Measurements from ENCODE around the gene MRPL22.
A peak's percentile ranks its signal among the peaks of the same experiment; 100 is the strongest.
"Not testable (repeated sequence)": the region's sequence is repeated elsewhere in the genome, so short reads cannot be mapped to it uniquely, and the experiment has no call there.

Gene MRPL22

GRCh38 chr5:154940772-154941620 is at the start of gene MRPL22:
Gene MRPL22, plus strand, starts transcription at chr5:154941073. Its CDS starts 38 bp downstream, at chr5:154941111.
- peak; percentile 96 for DNase-seq
- peak; percentile 67 for ATAC-seq

DNA sequence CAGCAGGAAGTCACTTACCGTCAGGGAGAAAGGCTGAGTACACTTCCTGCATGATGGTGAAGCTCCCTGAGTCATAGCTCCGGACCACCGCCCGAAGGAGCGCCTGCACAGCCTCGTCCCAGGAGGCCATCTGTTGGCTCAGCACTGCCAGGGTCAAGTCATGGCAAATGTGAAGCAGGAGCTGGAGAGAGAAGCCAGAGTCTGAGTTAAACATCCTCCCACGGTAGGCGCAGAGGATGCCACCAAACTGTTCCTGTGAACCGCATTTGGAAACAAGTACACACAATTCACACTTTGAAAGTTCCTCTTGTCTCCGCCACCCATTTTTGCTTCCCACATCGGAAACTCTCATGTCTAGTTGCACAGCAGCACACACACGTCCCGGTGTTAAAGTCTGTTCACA is 48.5 kb upstream of the MRPL22 start:
- ATAC-seq (no peak), DNase-seq (no peak)

DNA sequence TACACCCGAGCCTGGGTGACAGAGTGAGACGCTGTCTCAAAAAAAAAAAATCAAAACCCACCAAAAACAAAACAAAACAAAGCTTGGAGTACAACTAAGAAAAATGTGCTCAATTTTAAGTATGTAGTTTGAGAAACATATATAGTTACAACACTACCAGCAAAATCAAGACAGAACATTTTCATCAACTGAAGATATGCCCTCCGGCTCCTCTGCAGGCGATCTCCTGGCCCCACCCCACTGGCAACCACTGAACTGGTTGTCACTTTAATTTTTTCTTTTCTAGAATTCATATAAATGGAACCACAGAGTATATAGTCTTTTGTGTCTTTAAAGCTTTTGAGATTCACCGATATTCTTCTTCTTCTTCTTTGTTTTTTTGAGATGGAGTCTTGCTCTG is 47.5 kb upstream of the MRPL22 start:
- DNase-seq (no peak), ATAC-seq (no peak)

DNA sequence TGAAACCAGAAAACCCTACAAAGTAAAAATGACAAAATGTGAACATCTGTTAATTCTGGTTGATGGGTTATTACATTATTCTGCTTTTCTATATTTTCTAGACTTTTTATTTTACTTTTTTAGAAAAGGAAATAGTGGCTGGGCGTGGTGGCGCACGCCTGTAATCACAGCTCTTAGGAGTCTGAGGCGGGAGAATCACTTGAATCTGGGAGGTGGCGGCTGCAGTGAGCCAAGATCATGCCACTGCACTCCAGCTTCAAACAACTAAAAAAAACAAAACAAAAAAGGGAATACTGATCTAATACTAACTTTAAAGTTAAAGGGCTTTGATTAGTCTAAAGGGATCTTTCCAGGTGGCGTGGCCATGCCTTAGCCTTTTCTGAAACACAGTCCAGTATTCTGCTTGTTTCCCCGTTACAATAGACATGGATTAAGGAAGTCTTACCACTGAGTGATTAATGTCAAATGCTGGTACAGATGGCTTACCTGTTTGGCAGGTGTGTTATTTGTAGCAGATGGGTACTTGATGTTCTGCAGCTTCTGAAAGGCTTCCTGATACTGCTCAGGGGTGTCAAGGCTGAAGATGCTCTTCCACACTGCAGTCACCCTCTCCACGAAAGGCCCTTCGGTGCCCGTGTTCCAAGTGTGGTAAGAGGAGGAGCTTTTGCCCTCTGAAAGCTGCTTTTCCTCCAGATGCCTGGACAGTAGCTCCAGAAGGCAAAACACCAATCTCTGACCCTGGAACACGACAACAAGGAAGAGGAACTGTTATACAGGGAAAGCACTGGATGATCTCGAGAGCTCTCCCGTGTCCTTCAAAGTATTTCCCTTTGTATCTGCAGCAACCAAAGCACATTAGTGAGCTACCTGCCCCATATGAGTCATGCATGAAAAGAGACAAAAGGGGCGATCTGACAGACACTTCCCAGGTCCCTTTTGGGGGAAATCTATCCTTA is 45.0 kb upstream of the MRPL22 start:
- no peak for ATAC-seq
- DNase-seq: no peak

DNA sequence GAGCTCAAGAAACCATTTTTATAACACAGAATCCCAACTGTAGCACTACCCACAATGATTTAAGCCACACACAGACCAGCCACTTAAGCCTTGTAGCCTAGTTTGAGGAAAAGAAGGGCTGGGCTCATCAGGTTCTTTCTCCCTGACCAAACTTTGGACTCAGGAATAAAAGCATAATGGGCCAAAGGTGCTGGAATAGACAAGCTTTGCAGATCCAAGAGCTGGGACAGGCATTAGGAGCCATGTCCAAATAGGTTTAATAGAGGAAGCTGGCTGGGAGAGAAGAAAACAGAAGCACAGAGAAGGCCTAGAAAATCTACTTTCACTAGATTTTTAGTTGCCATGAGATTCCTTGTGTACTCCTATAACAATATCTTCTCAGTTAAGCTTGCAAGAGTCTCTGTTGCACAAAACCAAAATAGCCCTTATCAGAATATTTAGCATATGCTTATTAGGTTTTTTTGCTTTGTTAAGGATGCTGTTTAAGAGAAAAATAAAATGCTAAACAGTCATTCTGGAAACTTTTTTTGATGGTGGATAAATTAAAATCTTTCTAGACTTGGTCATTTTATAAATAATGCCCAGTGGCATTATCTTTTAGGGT is 44.2 kb upstream of the MRPL22 start:
- ATAC-seq: no peak
- no peak for DNase-seq

DNA sequence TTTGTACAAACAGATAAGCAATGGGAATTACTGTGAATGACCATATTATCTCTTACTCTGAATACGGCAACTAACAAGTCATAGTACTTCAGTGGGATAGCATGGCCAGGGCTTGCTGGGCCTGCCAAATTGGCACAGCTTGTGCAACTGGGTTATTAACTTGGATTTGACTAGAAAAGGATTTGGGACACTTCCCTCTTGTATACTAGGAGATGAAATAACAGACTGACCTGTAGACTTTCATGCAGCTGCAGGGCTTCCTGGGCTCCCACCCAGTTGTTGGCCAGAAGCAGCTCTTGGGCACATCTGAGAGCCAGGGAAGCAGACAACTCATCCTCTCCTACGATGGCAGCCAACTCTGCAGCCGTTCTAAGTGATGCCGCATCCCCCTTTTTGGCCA is 42.7 kb upstream of the MRPL22 start:
- ATAC-seq: no peak

GRCh38 chr5:154899151-154899816 is 41.6 kb upstream of the MRPL22 start:
- no peak for DNase-seq
- no peak for ATAC-seq

More for the DNA sequence above, 42.7 kb upstream of the MRPL22 start:
- no peak for DNase-seq

- DNase-seq (no peak), ATAC-seq (no peak)
These were observed 40.8 kb upstream of the MRPL22 start for GRCh38 chr5:154900066-154900465.

- DNase-seq (no peak), ATAC-seq (no peak)
These were observed 39.6 kb upstream of the MRPL22 start for GRCh38 chr5:154901276-154901675.

DNA sequence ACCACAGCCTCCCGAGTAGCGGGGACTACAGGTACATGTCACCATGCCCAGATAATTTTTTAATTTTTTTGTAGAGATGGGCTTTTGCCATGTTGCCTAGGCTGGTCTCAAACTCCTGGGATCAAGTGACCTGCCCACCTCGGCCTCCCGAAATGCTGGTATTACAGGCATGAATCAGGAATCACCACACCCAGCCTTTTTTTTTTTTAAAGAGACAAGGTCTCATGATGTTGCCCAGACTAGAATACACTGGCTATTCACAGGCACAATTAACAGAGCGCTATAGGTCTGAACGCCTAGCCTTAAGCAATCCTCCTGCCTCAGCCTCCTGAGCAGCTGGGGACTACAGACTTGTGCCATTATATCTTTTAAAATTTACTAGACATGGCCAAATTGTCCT is 39.0 kb upstream of the MRPL22 start:
- no peak for DNase-seq
- no peak for ATAC-seq

DNA sequence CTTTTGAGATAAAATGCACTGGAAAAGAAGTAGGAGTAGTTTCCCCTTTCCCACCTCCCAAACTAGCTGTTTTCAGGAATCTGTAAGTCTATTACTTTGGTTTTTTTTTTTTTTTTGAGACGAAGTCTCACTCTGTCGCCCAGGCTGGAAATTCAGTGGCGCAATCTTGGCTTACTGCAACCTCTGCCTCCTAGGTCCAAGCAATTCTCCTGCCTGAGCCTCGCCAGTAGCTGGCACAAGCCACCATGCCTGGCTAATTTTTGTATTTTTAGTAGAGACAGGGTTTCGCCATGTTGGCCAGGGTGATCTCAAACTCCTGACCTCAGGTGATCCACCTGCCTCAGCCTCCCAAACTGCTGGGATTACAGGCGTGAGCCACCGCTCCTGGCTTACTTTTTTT is 35.3 kb upstream of the MRPL22 start:
- DNase-seq, ATAC-seq: not testable (repeated sequence)

DNA sequence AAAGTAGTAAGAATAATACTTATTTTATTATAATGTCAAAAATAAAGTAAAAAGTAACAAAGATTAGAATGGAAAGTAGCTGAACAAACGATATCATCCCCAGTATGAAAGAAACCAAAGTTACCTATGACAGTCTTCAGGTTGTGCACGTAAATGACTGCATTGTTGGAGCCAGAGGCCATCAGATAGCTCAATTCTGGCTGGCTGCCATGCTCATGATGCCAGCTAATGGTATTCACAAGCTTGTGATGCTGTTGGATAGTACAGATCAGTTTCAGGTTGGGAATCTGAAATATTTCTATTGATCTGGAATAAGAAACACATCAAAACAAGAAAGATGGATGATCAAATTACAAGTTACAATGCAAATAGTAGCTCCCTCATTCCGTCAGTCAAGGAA is 24.0 kb upstream of the MRPL22 start:
- no peak for DNase-seq
- no peak for ATAC-seq

DNA sequence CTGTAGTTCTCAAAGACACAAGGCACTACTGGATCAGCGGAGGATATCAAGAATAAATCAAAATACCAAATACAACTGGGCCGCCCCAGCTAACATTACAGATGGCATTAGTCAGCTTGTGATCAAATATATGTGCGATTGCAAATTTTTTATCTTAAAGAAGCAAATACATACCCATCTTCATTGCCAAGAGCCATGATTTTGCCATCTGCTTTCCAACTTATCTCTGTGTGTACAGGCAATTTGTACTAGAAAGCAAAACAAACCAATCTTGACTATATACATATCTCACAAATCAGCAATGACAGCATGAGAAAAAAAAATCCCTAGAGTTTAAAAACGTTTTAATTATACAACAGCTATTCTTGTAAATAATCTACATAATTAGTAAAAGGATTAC is 23.1 kb upstream of the MRPL22 start:
- ATAC-seq (no peak), DNase-seq (no peak)

DNA sequence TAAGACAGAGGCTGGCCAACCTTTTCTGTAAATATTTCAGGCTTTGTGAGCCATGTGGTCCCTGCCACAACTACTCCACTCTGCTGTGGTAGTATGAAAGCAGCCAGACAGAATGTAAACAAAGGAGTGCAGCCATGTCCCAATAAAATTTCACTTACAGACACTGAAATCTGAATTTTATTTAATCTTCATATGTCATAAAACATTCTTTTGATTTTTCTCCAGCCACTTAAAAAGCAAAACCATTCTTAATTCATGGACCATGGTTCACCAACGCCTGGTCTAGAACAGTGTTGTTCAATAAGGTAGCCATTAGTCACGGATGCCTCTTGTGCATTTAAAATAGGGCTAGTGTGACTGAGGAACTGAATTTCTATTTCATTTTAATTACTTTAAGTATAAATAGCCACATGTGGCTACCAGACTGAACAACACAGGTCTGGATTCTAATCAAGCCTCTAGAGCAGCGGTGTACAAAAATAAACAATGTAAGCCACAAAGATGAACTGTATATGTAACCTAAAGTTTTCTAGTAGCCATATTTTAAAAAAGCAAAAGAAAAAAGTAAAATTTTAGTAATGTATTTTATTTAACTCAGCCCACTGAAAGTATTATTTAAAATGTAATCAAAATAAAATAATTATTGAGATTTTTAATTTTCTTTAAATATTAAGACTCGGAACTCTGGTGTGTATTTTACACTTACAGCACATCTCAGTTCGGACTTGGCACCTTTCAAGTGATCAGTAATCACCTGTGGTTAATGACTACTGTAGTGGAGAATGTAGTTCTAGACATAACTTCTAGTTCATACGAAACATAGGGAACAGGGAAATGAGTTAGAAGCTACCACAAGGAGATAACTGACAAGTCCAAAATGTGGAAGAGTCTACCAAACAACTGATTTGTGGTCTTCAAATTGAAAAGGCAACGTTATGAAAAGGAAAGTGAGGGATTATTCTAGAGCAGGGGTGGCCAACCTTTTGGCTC is 17.1 kb upstream of the MRPL22 start:
- no peak for DNase-seq
- no peak for ATAC-seq

DNA sequence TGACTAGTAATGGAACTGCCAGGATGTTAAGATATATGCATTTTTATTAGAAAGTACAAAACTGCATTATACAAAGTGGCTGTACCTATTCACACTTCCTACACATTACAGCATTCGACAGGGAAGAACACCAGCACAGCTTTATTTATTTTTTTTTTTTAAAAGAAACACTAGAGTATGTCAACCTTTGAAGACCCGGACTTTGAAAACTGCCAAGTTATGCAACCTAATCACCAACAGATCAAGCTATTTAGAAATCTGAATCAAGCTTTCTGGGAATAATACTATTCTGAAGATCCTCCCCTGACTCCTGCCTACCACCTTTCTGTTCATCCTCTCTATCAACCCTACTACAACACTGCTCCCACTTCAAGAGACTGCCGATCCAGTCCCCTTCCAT is 7.3 kb upstream of the MRPL22 start:
- ATAC-seq (no peak), DNase-seq (no peak)

- DNase-seq (no peak), ATAC-seq (no peak)
These were observed 6.0 kb upstream of the MRPL22 start for GRCh38 chr5:154934881-154935280.

DNA sequence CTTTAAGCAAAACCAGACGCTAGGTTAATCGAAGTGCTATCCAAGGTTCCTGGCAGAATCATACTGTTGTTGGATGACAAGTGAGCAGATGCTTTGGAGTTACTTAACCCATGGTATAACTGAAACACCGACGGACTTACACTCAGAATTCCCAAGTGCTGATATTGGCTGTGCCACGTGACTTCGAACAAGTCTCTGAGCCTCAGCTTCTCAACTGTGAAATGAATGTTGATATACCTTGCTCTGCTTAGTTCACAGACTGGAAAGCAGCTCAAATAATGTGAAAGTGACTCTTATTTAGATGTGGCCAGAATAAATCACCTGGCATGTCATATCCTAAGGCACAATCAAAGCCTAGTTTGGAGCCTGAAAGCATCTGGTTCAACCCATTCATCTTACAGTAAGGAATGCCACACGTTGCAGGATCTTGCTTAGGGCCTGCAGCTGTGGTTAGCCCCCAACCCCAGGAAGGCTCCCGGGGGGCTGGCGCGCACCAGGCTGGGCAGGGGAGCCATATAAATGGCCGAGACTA is 3.6 kb upstream of the MRPL22 start:
- DNase-seq: no peak
- ATAC-seq: no peak

- ATAC-seq (peak; percentile 93), DNase-seq (peak; percentile 87)
These were observed 3.0 kb upstream of the MRPL22 start, which contains the start of gene GEMIN5 for GRCh38 chr5:154937718-154938466. Gene GEMIN5, minus strand, starts transcription at chr5:154938211. Its CDS starts 78 bp downstream, at chr5:154938133.

DNA sequence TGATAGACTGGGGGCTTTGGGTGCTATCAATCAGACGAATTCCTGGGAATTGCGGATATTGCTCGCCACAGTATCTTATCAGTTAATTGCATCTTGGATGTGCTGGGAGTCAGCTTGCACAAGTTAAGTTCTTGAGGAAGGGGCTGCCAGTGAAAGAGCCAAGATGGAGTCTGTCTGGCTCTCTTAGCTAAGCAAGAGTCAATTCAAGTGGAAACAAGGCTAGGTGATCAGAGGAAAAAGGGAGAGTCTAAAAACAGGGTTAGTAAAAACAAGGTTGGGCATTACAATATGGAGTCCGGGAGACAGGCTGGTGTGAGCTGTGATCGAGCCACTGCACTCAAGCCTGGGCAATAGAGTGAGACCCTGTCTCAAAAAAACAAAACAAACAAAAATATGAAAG is 1.5 kb upstream of the MRPL22 start:
- not testable (repeated sequence) for ATAC-seq, DNase-seq

DNA sequence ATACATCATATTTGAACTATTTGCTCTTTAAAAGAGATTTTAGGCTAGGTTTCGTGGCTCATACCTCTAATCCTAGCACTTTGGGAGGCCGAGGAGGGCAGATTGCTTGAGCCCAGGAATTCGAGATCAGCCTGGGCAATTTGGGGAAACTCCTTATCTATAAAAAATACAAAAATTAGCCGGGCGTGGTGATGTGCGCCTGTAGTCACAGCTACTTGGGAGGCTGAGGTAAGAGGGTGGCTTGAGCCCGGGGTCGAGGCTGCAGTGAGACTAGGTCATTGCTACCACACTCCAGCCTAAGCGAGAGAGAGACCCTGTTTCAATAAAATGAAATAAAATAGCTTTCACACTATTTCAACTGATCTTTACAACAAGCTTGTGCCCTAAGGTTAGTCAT is 500 bp upstream of the MRPL22 start:
- DNase-seq (no peak), ATAC-seq (no peak)

Data from stimulated activated naive CD8-positive, alpha-beta T cell treated with anti-CD3 and anti-CD28 coated beads, Interleukin-15, Interleukin-2, amounts not matched to agents 100 U/mL and 50 U/mL, for 24 hours (primary cell).